ENCODE measurements around the gene ALOX15B. TPM values are rescaled to one million over a fixed set of nuclear protein-coding genes. Genes with fewer than 3 reads are reported as not detected.

ALOX15B gene
- total RNA-seq, 1 donor from 2014 or later, result not detected

DNA sequence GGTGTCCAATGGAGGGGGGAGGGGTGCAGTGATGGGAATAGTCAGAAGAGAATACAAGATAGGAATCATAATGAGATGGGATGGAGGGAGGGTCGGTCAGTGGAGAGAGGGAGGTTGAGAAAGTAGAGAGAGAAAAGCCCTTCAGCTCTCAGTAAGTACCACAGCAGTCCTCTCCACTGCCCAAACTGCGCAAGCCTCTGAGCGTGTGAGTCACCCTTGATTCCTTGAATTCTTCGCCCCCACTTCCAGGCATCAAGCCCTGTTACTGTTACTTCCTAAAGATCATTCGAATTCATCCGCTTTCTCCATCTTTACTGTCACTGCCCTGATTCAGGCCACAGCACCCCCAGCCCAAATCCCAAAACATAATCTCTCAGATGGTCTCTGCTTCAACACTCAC lies 34.0 kb upstream of the ALOX15B start:
- H3K27ac Mint-ChIP-seq, result no peak overlapping the region
- H3K4me1 Mint-ChIP-seq (ENCODE audit: low read depth), result peaks cover 6% of the 10 kb centered on the region
- H3K9me3 Mint-ChIP-seq, result no peaks in the 10 kb centered on the region
- no peaks in the 10 kb centered on the region for H3K36me3 Mint-ChIP-seq (ENCODE audit: low read depth)
- no peak overlapping the region for H3K4me3 Mint-ChIP-seq (ENCODE audit: low read depth)
- no peak for DNase-seq (ENCODE audit: low spot score)
- peaks cover 40% of the 10 kb centered on the region for H3K27me3 Mint-ChIP-seq (ENCODE audit: low read depth)
- intact Hi-C loops (cut with micrococcal nuclease), result no loop called here

DNA sequence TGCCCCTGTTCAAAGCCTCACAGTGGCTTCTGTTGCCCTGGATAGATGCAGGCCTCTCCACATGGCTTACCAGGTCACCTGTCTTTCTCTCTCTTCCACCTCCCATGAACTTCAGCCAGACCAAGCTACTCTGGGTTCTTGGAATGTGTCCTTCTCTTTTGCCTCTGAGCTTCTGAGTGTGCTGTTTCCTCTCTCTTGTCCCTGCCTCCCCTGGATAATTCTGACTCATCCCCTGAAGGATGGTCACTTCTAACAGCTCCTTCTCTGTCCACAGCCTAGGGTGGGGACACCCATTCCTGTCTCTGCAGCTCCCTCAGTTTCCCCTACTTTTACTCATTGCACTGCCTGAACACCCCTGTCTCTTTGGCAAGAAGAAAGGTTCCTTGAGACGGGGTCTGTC lies 33.5 kb upstream of the ALOX15B start:
- Mint-ChIP-seq H3K9me3 (no peaks in the 10 kb centered on the region), H3K27me3 (ENCODE audit: low read depth) (peaks cover 39% of the 10 kb centered on the region), H3K4me1 (ENCODE audit: low read depth) (peaks cover 6% of the 10 kb centered on the region), H3K36me3 (ENCODE audit: low read depth) (no peaks in the 10 kb centered on the region), H3K27ac (no peak overlapping the region), H3K4me3 (ENCODE audit: low read depth) (no peak overlapping the region)
- intact Hi-C loops (cut with micrococcal nuclease), result no loop called here
- no peak for DNase-seq (ENCODE audit: low spot score)

DNA sequence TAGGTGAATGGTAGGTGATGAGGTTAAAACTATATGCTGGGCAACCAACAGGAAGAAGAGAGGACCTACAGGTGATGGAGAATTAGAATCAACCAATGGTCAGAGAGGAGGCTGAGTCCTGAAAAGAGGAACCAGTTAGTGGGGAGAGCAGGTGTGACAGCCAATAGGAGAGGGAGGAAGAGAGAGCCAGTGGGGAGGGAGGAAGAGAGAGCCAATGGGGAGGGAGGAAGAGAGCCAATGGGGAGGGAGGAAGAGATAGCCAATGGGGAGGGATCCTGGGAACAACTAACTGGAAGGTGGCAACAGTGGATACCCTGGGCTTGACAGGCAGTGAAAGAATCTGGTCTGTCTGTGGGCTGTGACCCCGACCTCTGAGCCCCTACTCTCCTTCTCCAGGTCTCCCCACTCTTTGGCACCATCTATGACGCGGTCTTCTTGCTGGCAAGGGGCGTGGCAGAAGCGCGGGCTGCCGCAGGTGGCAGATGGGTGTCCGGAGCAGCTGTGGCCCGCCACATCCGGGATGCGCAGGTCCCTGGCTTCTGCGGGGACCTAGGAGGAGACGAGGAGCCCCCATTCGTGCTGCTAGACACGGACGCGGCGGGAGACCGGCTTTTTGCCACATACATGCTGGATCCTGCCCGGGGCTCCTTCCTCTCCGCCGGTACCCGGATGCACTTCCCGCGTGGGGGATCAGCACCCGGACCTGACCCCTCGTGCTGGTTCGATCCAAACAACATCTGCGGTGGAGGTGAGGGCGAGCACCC lies 32.7 kb upstream of the ALOX15B start:
- no peaks in the 10 kb centered on the region for H3K9me3 Mint-ChIP-seq
- H3K36me3 Mint-ChIP-seq (ENCODE audit: low read depth), result no peaks in the 10 kb centered on the region
- DNase-seq (ENCODE audit: low spot score), result no peak
- H3K4me3 Mint-ChIP-seq (ENCODE audit: low read depth), result no peak overlapping the region
- intact Hi-C loops (cut with micrococcal nuclease), result no loop called here
- H3K27me3 Mint-ChIP-seq (ENCODE audit: low read depth), result peaks cover 31% of the 10 kb centered on the region
- no peak overlapping the region for H3K27ac Mint-ChIP-seq
- peaks cover 6% of the 10 kb centered on the region for H3K4me1 Mint-ChIP-seq (ENCODE audit: low read depth)

DNA sequence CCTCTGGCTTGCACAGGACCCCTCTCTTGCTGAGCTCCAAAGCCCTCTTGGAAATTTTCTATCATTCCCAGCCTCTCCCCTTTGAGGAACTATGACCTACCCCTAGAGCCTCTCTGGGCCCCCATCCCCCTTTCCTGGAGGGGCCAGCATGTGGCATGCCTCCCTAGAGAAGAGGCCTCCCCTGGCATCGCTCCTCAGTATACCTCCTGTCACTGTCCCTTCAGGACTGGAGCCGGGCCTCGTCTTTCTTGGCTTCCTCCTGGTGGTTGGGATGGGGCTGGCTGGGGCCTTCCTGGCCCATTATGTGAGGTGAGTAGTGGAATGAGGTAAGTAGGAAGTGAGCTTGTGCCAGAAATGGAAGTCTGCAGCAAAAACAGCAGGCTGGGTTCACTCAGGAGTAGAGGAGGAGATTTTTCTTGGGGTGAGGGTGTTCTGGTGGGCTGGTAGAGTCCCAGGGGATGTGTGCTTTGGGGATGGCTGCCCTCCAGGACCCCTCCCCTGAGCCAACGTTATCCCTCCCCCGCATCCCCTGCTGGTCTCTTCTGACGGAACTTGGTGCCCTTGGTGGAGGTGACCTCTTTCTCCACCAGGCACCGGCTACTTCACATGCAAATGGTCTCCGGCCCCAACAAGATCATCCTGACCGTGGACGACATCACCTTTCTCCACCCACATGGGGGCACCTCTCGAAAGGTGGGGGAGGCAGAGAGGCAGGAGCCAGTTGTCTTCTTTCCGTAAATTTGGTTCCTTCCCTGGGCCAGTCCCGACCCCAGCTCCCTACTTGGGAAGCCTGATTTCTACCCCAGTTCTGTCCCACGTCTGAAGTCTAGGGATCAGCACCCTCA lies 31.8 kb upstream of the ALOX15B start:
- H3K27me3 Mint-ChIP-seq (ENCODE audit: low read depth), result peaks cover 26% of the 10 kb centered on the region
- DNase-seq (ENCODE audit: low spot score), result no peak
- no peaks in the 10 kb centered on the region for H3K9me3 Mint-ChIP-seq
- intact Hi-C loops (cut with micrococcal nuclease), result no loop called here
- H3K4me3 Mint-ChIP-seq (ENCODE audit: low read depth), result no peak overlapping the region
- H3K27ac Mint-ChIP-seq, result no peak overlapping the region
- H3K36me3 Mint-ChIP-seq (ENCODE audit: low read depth), result no peaks in the 10 kb centered on the region
- peaks cover 3% of the 10 kb centered on the region for H3K4me1 Mint-ChIP-seq (ENCODE audit: low read depth)

DNA sequence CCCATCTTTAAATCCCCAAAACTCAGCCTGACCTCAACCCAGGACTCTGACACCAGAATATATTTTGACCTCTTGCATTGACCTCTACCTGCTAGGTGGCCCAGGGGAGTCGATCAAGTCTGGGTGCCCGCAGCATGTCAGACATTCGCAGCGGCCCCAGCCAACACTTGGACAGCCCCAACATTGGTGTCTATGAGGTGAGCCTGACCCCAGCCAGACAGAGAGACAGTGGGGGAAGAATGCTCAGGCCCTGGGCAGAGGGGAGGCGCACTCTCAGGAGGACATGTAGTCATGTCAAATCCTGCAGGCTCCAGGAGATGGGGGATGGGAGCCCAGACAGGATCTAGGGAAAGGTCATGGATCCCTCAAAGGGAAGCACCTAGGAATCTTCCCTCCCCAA lies 31.0 kb upstream of the ALOX15B start:
- Mint-ChIP-seq H3K36me3 (ENCODE audit: low read depth) (no peaks in the 10 kb centered on the region), H3K4me3 (ENCODE audit: low read depth) (no peak overlapping the region), H3K9me3 (no peaks in the 10 kb centered on the region), H3K27ac (no peak overlapping the region), H3K4me1 (ENCODE audit: low read depth) (no peaks in the 10 kb centered on the region), H3K27me3 (ENCODE audit: low read depth) (peaks cover 21% of the 10 kb centered on the region)
- intact Hi-C loops (cut with micrococcal nuclease), result no loop called here
- DNase-seq (ENCODE audit: low spot score), result no peak

DNA sequence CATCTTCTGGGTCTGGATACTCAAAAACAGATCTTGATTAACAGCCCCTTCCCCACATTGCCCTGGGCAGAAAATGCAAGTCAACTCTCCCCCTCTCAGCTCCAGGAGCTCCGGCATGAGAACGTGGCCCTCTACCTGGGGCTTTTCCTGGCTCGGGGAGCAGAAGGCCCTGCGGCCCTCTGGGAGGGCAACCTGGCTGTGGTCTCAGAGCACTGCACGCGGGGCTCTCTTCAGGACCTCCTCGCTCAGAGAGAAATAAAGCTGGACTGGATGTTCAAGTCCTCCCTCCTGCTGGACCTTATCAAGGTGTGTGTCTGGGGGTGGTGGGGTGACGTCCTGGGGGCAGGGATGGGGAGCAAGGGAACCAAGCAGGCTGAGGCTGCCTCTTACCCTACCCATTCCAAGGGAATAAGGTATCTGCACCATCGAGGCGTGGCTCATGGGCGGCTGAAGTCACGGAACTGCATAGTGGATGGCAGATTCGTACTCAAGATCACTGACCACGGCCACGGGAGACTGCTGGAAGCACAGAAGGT lies 26.7 kb upstream of the ALOX15B start:
- Mint-ChIP-seq H3K27me3 (ENCODE audit: low read depth) (peaks cover 16% of the 10 kb centered on the region), H3K4me3 (ENCODE audit: low read depth) (no peak overlapping the region)

DNA sequence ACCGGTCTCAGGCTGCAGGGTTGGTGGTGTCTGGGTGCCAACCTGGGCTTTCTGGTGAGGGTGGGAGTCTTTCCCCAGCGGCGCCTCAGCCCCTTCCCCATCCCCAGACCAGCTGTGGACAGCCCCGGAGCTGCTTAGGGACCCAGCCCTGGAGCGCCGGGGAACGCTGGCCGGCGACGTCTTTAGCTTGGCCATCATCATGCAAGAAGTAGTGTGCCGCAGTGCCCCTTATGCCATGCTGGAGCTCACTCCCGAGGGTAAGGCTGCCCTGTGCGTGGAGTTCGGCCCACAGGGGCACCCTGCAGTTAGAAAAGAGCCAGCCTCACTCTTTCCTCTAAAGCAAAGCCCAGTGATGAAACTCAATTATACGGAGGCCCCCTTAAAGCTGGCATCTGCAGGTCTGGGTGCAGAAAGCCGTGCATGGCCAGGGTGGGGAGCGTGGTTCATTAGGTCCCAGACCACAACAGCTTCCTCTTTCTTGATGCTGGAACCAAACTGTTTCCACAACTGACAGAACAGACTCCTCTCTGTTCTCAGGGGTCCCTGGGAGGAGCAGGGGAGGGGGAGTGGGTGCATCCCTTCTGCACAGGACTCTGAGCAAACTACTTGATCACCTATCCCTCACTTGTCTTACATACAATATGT lies 25.7 kb upstream of the ALOX15B start:
- DNase-seq (ENCODE audit: low spot score), result no peak
- intact Hi-C loops (cut with micrococcal nuclease), result no loop called here
- Mint-ChIP-seq H3K36me3 (ENCODE audit: low read depth) (no peaks in the 10 kb centered on the region), H3K4me3 (ENCODE audit: low read depth) (no peak overlapping the region), H3K27ac (no peak overlapping the region), H3K4me1 (ENCODE audit: low read depth) (peaks cover 5% of the 10 kb centered on the region), H3K9me3 (no peaks in the 10 kb centered on the region), H3K27me3 (ENCODE audit: low read depth) (peaks cover 16% of the 10 kb centered on the region)

More for the DNA sequence above, 26.7 kb upstream of the ALOX15B start:
- Mint-ChIP-seq H3K9me3 (no peaks in the 10 kb centered on the region), H3K4me1 (ENCODE audit: low read depth) (peaks cover 5% of the 10 kb centered on the region), H3K36me3 (ENCODE audit: low read depth) (no peaks in the 10 kb centered on the region), H3K27ac (no peak overlapping the region)
- DNase-seq (ENCODE audit: low spot score), result no peak
- intact Hi-C loops (cut with micrococcal nuclease), result no loop called here

DNA sequence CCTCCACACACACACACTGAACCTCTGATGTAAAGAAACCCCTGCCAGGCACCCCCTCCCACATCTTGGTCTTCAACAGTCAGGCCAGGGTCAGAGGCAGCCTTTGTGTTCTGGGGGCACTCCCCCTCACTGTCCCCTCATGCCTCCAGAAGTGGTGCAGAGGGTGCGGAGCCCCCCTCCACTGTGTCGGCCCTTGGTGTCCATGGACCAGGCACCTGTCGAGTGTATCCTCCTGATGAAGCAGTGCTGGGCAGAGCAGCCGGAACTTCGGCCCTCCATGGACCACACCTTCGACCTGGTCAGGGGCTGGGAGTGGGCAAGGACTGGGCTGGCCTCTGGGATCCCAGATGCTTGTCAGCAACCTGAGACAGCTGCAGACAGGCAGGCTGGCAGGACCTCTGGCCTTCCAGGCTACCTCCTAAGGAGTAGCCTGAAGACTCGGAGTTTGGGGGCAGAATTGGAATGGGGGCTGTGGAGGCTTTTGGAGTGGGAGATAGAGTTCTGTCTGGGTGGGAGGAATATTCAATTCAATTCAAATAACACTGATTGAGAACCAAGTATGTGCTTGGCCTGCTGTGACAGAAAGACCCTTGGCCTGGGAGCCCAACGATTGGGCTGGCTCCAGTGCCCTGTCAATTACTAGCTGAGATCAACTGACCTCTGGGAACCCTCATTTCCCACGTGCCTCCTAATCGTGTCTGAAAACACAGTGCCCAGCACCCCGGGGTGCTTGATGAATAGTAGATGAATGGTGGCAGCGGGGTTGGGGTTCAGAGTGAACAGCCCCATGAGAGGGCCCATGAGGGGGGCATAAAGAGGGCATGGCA lies 24.9 kb upstream of the ALOX15B start:
- intact Hi-C loops (cut with micrococcal nuclease), result no loop called here
- Mint-ChIP-seq H3K4me3 (ENCODE audit: low read depth) (no peak overlapping the region), H3K27ac (no peak overlapping the region), H3K4me1 (ENCODE audit: low read depth) (peaks cover 5% of the 10 kb centered on the region), H3K27me3 (ENCODE audit: low read depth) (peaks cover 16% of the 10 kb centered on the region), H3K9me3 (no peaks in the 10 kb centered on the region), H3K36me3 (ENCODE audit: low read depth) (no peaks in the 10 kb centered on the region)
- DNase-seq (ENCODE audit: low spot score), result no peak

DNA sequence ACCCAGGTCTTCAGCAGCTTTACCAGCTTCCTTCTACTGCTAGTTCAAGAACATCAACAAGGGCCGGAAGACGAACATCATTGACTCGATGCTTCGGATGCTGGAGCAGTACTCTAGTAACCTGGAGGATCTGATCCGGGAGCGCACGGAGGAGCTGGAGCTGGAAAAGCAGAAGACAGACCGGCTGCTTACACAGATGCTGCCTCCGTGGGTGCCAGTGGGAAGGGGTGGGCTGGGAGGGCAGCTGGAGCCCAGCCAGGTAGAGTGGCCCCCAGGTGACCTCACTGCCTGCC lies 24.4 kb upstream of the ALOX15B start:
- Mint-ChIP-seq H3K27ac (no peak overlapping the region), H3K27me3 (ENCODE audit: low read depth) (peaks cover 17% of the 10 kb centered on the region), H3K9me3 (no peaks in the 10 kb centered on the region), H3K4me3 (ENCODE audit: low read depth) (peak overlapping the region; percentile 17), H3K4me1 (ENCODE audit: low read depth) (peaks cover 6% of the 10 kb centered on the region), H3K36me3 (ENCODE audit: low read depth) (no peaks in the 10 kb centered on the region)
- intact Hi-C loops (cut with micrococcal nuclease), result no loop called here
- no peak for DNase-seq (ENCODE audit: low spot score)

DNA sequence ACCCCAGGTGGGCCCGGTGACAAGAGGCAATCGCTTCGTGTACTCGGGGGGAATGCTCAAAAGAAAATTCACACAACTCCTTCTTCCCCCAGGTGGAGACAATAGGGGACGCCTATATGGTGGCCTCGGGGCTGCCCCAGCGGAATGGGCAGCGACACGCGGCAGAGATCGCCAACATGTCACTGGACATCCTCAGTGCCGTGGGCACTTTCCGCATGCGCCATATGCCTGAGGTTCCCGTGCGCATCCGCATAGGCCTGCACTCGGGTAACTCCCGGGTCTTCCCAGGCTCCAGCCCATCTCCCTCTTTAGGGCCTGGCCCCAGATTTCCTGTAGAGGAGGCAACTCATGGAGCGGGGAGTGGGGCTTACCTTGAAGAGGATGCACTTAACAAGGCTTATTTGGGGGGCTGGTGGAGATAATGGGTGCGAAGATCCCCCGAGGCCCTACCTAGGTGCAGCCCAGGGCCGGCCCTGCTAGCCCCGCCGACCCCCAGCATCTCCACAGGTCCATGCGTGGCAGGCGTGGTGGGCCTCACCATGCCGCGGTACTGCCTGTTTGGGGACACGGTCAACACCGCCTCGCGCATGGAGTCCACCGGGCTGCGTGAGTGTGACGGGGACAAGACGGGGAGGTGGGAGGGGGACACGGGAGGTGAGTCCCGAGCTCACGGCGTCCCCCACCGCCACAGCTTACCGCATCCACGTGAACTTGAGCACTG lies 23.5 kb upstream of the ALOX15B start:
- H3K27me3 Mint-ChIP-seq (ENCODE audit: low read depth), result peaks cover 19% of the 10 kb centered on the region
- H3K27ac Mint-ChIP-seq, result no peak overlapping the region
- peaks cover 10% of the 10 kb centered on the region for H3K4me1 Mint-ChIP-seq (ENCODE audit: low read depth)
- intact Hi-C loops (cut with micrococcal nuclease), result no loop called here
- H3K36me3 Mint-ChIP-seq (ENCODE audit: low read depth), result no peaks in the 10 kb centered on the region
- no peaks in the 10 kb centered on the region for H3K9me3 Mint-ChIP-seq
- no peak for DNase-seq (ENCODE audit: low spot score)
- H3K4me3 Mint-ChIP-seq (ENCODE audit: low read depth), result no peak overlapping the region

DNA sequence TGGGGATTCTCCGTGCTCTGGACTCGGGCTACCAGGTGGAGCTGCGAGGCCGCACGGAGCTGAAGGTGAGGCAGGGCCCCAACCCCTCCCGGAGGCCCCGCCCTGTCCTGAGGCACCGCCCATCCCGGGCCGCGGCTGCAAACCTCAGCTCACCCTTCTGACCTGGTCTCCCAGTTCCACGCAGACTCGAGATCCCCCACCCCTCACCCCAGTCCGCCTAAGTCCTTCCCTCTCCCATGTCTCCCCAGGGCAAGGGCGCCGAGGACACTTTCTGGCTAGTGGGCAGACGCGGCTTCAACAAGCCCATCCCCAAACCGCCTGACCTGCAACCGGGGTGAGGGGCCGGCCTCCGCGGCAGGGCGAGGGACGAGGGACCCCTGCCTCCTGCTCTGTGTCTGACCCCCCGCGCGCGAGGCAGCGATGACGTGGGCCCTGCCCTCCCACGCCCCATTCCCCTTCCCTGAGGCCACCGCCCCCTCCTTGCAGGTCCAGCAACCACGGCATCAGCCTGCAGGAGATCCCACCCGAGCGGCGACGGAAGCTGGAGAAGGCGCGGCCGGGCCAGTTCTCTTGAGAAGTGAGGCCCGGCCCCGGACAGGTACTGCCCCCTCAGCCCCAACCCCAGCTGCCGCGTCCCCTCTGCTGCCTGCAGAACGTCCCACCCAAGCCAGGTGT lies 22.8 kb upstream of the ALOX15B start:
- Mint-ChIP-seq H3K27ac (no peak overlapping the region), H3K4me3 (ENCODE audit: low read depth) (peak overlapping the region; percentile 75), H3K9me3 (no peaks in the 10 kb centered on the region), H3K36me3 (ENCODE audit: low read depth) (no peaks in the 10 kb centered on the region), H3K4me1 (ENCODE audit: low read depth) (peaks cover 10% of the 10 kb centered on the region), H3K27me3 (ENCODE audit: low read depth) (peaks cover 19% of the 10 kb centered on the region)
- intact Hi-C loops (cut with micrococcal nuclease), result loop anchor here (1.0 kb wide), 2 partner anchors 25 to 41 kb away; no protein-coding TSS in a partner anchor
- DNase-seq (ENCODE audit: low spot score), result no peak

Data from activated T-helper 2 cell treated with anti-CD3 and anti-CD28 coated beads, Interferon-gamma antibody, Interleukin-2, Interleukin-4, amounts not matched to agents 10 μg/mL and 5 μg/mL and 100 μg/mL, durations not matched to agents 14 hours and 24 hours and 36 hours (primary cell).